Mesothelial cell of epicardium (in vitro differentiated cells): ENCODE results near the gene ELMO1. TPM values are rescaled to one million over a fixed set of nuclear protein-coding genes. Genes with fewer than 3 reads are reported as not detected.

Experiments used
- DNase-seq, 2 experiments: peaks; one replicate each; pipeline ENCODE4 v3.0.0; 2021; ENCODE audit warnings: low spot score in 2 of 2; ENCODE audit not compliant: unreplicated experiment in 2 of 2
- H3K27ac Mint-ChIP-seq: 2 replicates; pipeline ENCODE4 v1.8.0; 2021; ENCODE audit warnings: mixed read lengths
- H3K27me3 Mint-ChIP-seq: 2 replicates; pipeline ENCODE4 v1.8.0; 2021; ENCODE audit warnings: low read depth, mixed read lengths
- H3K36me3 Mint-ChIP-seq: 2 replicates; pipeline ENCODE4 v1.8.0; 2021; ENCODE audit warnings: mixed read lengths
- H3K4me1 Mint-ChIP-seq: 2 replicates; pipeline ENCODE4 v1.8.0; 2021; ENCODE audit warnings: mixed read lengths
- H3K4me3 Mint-ChIP-seq: 2 replicates; pipeline ENCODE4 v1.8.0; 2021; ENCODE audit warnings: mild to moderate bottlenecking, moderate library complexity, mixed read lengths
- H3K9me3 Mint-ChIP-seq: 2 replicates; pipeline ENCODE4 v1.8.0; 2021; ENCODE audit warnings: mixed read lengths
- CTCF ChIP-seq: fragments of 200-600 bp; sonication (generic); IDR thresholded peaks from one replicate; pipeline ENCODE4 v1.5.0; 2021; ENCODE audit warnings: antibody characterized with exemption; ENCODE audit not compliant: unreplicated experiment
- total RNA-seq: library from RNA; stranded (reverse); gene quantifications from 3 replicates; pipeline ENCODE4 v1.2.1, GENCODE V29; 2021

Gene ELMO1
- total RNA-seq, 1 donor from 2014 or later, result 9.6 TPM

GRCh38 chr7:37050801-37051200, 397.9 kb downstream of the ELMO1 start:
- H3K27me3 Mint-ChIP-seq, result no peaks in the 10 kb centered on the region
- no peak for TF ChIP-seq CTCF
- H3K4me1 Mint-ChIP-seq, result peaks cover 9% of the 10 kb centered on the region

GRCh38 chr7:37048674-37049073, 400.0 kb downstream of the ELMO1 start:
- no peak overlapping the region for H3K27ac Mint-ChIP-seq
- no peaks in the 10 kb centered on the region for H3K9me3 Mint-ChIP-seq
- TF ChIP-seq CTCF, result no peak
- peaks cover 9% of the 10 kb centered on the region for H3K4me1 Mint-ChIP-seq
- no peaks in the 10 kb centered on the region for H3K27me3 Mint-ChIP-seq
- DNase-seq, result no peak
- no peaks in the 10 kb centered on the region for H3K36me3 Mint-ChIP-seq
- no peak overlapping the region for H3K4me3 Mint-ChIP-seq

More at GRCh38 chr7:37050801-37051200, 397.9 kb downstream of the ELMO1 start:
- Mint-ChIP-seq H3K36me3 (no peaks in the 10 kb centered on the region), H3K27ac (no peak overlapping the region), H3K9me3 (no peaks in the 10 kb centered on the region), H3K4me3 (no peak overlapping the region)
- no peak for DNase-seq

- Mint-ChIP-seq H3K4me3 (no peak overlapping the region), H3K4me1 (peaks cover 9% of the 10 kb centered on the region), H3K27me3 (no peaks in the 10 kb centered on the region), H3K27ac (no peak overlapping the region), H3K36me3 (no peaks in the 10 kb centered on the region), H3K9me3 (no peaks in the 10 kb centered on the region)
- no peak for TF ChIP-seq CTCF
- DNase-seq, result no peak
Measured at GRCh38 chr7:37047260-37047659, 401.4 kb downstream of the ELMO1 start.

- Mint-ChIP-seq H3K27ac (no peak overlapping the region), H3K9me3 (no peaks in the 10 kb centered on the region), H3K4me3 (no peak overlapping the region), H3K36me3 (no peaks in the 10 kb centered on the region), H3K4me1 (peaks cover 9% of the 10 kb centered on the region), H3K27me3 (no peaks in the 10 kb centered on the region)
- no peak for TF ChIP-seq CTCF
- DNase-seq, result no peak
Measured at GRCh38 chr7:37046531-37047079, 402.1 kb downstream of the ELMO1 start.

GRCh38 chr7:37045681-37046179, 402.9 kb downstream of the ELMO1 start:
- H3K27me3 Mint-ChIP-seq, result no peaks in the 10 kb centered on the region
- H3K4me1 Mint-ChIP-seq, result peaks cover 9% of the 10 kb centered on the region
- H3K4me3 Mint-ChIP-seq, result no peak overlapping the region
- no peak overlapping the region for H3K27ac Mint-ChIP-seq
- TF ChIP-seq CTCF, result no peak
- no peaks in the 10 kb centered on the region for H3K36me3 Mint-ChIP-seq
- H3K9me3 Mint-ChIP-seq, result no peaks in the 10 kb centered on the region
- DNase-seq, result no peak
